ENCODE measurements around the gene ETFB. TPM values are rescaled to one million over a fixed set of nuclear protein-coding genes. Genes with fewer than 3 reads are reported as not detected.

Gene ETFB
- total RNA-seq, 1 donor from 2014 or later = 114 TPM

DNA sequence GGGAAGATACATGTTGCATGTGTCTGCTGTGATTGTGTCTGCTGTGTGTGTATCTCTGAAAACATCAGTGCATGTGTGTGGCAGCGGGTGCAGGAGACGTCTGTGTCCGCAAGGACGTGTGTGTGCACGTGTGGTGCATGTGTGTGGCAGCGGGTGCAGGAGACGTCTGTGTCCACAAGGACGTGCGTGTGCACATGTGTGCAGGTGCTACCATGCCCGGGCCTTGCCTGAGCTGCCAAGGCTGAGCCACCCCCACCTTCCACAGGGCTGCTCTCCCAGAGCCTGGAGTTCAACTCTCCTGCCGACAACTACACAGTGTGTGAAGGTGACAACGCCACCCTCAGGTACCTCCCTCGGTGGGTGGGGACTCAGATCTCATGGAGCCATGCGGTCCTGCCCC, 44.4 kb downstream of the ETFB start:
- no peak for DNase-seq (ENCODE audit: extremely low spot score in 2 of 2)
- H3K36me3 ChIP-seq = no peaks in the 10 kb centered on the region
- H3K4me3 ChIP-seq = no peak overlapping the region
- TF ChIP-seq, protein P1, sequence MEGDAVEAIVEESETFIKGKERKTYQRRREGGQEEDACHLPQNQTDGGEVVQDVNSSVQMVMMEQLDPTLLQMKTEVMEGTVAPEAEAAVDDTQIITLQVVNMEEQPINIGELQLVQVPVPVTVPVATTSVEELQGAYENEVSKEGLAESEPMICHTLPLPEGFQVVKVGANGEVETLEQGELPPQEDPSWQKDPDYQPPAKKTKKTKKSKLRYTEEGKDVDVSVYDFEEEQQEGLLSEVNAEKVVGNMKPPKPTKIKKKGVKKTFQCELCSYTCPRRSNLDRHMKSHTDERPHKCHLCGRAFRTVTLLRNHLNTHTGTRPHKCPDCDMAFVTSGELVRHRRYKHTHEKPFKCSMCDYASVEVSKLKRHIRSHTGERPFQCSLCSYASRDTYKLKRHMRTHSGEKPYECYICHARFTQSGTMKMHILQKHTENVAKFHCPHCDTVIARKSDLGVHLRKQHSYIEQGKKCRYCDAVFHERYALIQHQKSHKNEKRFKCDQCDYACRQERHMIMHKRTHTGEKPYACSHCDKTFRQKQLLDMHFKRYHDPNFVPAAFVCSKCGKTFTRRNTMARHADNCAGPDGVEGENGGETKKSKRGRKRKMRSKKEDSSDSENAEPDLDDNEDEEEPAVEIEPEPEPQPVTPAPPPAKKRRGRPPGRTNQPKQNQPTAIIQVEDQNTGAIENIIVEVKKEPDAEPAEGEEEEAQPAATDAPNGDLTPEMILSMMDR (IDR thresholded peaks at IDR 0.05) = no peak
- no peak for TF ChIP-seq POLR2A (IDR thresholded peaks at IDR 0.05)
- TF ChIP-seq POLR2AphosphoS5 (IDR thresholded peaks at IDR 0.05; ENCODE audit: insufficient read depth in 1 of 2, low read depth in 1 of 2) = no peak
- no peak overlapping the region for H3K27ac ChIP-seq
- intact Hi-C loops (cut with DNase I) = no loop called here
- no peaks in the 10 kb centered on the region for H3K9me3 ChIP-seq
- H3K4me1 ChIP-seq = no peaks in the 10 kb centered on the region
- H3K27me3 ChIP-seq = no peaks in the 10 kb centered on the region

DNA sequence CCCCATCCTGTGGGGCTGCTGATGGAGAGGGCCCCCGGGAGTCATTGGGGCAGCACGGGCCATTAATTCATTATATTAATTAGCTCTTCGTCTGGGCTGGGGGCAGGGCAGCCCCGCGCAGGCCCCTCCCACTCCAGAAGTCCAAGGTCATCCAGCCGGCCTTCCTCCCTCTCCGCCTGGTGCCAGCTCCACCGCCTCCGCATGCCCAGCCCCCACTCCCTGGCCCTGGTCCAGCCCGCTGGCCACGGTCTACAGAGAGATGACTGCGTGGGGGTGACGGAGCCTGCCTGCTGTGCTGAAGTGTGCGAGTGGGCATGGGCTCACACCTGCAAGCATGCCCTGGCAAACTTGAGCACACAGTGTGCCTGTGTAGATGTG, 45.9 kb downstream of the ETFB start:
- DNase-seq (ENCODE audit: extremely low spot score in 2 of 2) = no peak
- no peak overlapping the region for H3K4me3 ChIP-seq
- intact Hi-C loops (cut with DNase I) = no loop called here
- TF ChIP-seq POLR2AphosphoS5 (IDR thresholded peaks at IDR 0.05; ENCODE audit: insufficient read depth in 1 of 2, low read depth in 1 of 2) = no peak
- TF ChIP-seq POLR2A (IDR thresholded peaks at IDR 0.05) = no peak
- TF ChIP-seq, protein P1 (IDR thresholded peaks at IDR 0.05) = no peak
- no peaks in the 10 kb centered on the region for H3K9me3 ChIP-seq
- no peak overlapping the region for H3K27ac ChIP-seq
- H3K4me1 ChIP-seq = no peaks in the 10 kb centered on the region
- no peaks in the 10 kb centered on the region for H3K36me3 ChIP-seq
- H3K27me3 ChIP-seq = no peaks in the 10 kb centered on the region

DNA sequence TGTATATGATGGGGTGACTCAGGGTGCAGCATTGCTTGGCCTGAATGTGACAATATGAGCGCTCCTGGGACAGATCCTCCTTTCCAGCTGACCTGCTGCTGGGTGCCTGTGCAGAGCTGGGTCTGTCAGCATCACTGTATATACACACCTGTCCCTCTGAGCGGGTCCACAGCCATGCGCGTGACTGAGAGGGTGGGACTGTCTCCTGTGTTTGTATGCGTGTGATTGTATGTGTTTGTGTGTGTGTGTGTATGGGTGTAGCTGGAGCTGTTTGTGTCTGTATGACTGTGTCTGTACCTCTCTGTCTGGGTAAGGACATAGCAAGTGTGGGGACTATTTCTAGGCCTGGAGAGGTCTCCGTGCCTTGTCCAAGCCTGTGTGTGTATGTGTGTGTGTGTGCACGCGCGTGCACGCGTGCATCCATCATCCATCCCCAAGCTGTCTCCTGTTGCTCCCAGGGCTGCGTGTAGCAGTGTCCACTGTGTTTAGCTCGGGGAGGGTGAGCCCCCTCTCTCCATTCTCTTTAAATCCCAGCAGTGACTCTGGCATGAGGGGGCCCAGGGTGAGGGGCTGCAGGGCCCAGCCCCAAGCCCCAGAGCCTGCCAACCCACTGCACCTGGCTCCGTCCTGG, 46.4 kb downstream of the ETFB start:
- Histone ChIP-seq H3K36me3 (no peaks in the 10 kb centered on the region), H3K27ac (no peak overlapping the region), H3K4me1 (no peaks in the 10 kb centered on the region), H3K4me3 (no peak overlapping the region), H3K27me3 (no peaks in the 10 kb centered on the region), H3K9me3 (no peaks in the 10 kb centered on the region)
- TF ChIP-seq, protein P1 (IDR thresholded peaks at IDR 0.05) = no peak
- TF ChIP-seq POLR2A (IDR thresholded peaks at IDR 0.05) (no peak), POLR2AphosphoS5 (IDR thresholded peaks at IDR 0.05; ENCODE audit: insufficient read depth in 1 of 2, low read depth in 1 of 2) (no peak)
- intact Hi-C loops (cut with DNase I) = no loop called here
- DNase-seq (ENCODE audit: extremely low spot score in 2 of 2) = no peak

DNA sequence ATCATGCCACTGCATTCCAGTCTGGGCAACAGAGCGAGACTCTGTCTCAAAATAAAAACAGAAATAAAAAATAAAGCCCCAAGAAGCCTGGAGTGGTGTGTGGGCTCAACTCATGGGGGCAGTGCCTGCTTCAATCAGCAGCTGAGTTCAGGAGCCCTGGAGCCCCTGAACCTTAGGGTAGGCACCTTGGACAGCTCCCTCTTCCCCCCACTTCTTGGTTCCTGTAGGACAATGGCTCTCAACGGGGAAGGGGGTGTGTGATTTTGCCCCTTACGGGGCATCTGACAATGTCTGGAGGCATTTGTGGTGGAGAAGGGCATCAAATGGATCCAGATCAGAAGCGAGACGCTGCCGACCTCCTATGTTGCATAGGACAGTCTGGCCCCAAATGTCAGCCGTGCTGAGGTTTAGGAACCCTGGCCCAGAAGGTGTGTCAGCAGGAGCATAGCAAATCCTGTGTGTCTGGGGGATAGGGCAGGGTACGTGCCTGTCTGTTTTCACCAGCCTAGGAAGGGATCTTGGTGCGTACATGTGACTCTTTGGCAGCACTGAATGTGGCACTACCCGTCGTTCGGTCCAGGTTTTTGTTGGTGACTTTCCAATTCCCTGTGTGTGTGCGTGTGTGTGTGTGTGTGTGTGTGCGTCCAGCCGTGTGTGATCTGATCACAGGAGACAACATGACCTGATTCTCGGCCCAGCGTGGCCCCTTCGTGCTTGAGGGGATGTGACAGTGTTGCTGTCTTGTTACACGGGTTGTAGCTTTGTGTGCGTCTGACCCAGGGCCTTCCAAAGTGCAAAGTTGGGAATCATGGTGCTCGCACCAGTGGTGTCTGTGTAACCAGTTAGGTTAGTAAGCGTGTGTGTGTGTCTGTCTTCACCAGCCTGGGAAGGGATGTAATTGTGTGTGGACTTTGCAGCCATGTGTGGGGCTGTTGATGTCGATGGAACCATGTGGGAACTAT, 47.2 kb downstream of the ETFB start:
- Histone ChIP-seq H3K4me3 (no peak overlapping the region), H3K9me3 (no peaks in the 10 kb centered on the region), H3K4me1 (no peaks in the 10 kb centered on the region), H3K27ac (no peak overlapping the region), H3K27me3 (no peaks in the 10 kb centered on the region), H3K36me3 (no peaks in the 10 kb centered on the region)
- intact Hi-C loops (cut with DNase I) = no loop called here
- DNase-seq (ENCODE audit: extremely low spot score in 2 of 2) = no peak
- no peak for TF ChIP-seq POLR2A (IDR thresholded peaks at IDR 0.05)
- TF ChIP-seq, protein P1 (IDR thresholded peaks at IDR 0.05) = no peak
- TF ChIP-seq POLR2AphosphoS5 (IDR thresholded peaks at IDR 0.05; ENCODE audit: insufficient read depth in 1 of 2, low read depth in 1 of 2) = no peak

DNA sequence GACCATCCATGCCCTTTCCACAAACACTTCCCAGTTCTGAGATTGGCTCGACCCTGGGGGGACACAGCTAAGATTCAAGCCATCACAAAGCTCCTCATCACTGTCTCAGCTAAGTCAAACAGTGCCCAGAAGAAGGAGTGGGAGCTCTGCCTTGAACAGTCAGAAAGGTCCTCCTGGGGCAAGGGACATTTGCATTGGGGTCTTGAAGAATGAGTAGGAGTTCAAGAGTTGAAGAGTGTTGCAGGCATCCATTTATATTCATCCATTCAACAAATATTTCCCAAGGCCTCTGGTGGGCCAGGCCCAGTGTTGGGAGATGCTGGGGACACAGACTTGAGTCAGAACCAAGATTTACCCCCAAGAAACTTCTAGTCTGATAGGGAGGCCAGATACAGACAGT, 48.2 kb downstream of the ETFB start:
- Histone ChIP-seq H3K4me1 (no peaks in the 10 kb centered on the region), H3K9me3 (no peaks in the 10 kb centered on the region), H3K27ac (no peak overlapping the region), H3K36me3 (no peaks in the 10 kb centered on the region), H3K27me3 (no peaks in the 10 kb centered on the region), H3K4me3 (no peak overlapping the region)
- intact Hi-C loops (cut with DNase I) = no loop called here
- TF ChIP-seq, protein P1 (IDR thresholded peaks at IDR 0.05) = no peak
- TF ChIP-seq POLR2A (IDR thresholded peaks at IDR 0.05) = no peak
- no peak for TF ChIP-seq POLR2AphosphoS5 (IDR thresholded peaks at IDR 0.05; ENCODE audit: insufficient read depth in 1 of 2, low read depth in 1 of 2)
- DNase-seq (ENCODE audit: extremely low spot score in 2 of 2) = no peak

All from vagina (tissue), 2 donors.